Activated CD4-positive, alpha-beta T cell treated with anti-CD3 and anti-CD28 coated beads, Interleukin-2, amount 10 ng/mL, durations not matched to agents 24 days and 14 days (primary cell): ENCODE measurements around the gene MTTP. TPM values are rescaled to one million over a fixed set of nuclear protein-coding genes. Genes with fewer than 3 reads are reported as not detected.

ENCODE experiments used
- DNase-seq: peaks from one replicate; pipeline ENCODE4 v3.0.0; 2022
- H3K27ac Mint-ChIP-seq: one replicate; pipeline ENCODE4 v1.8.0; 2022; ENCODE audit warnings: mild to moderate bottlenecking, mixed read lengths
- H3K27me3 Mint-ChIP-seq: one replicate; pipeline ENCODE4 v1.8.0; 2022; ENCODE audit warnings: mixed read lengths
- H3K36me3 Mint-ChIP-seq: one replicate; pipeline ENCODE4 v1.8.0; 2022; ENCODE audit warnings: low read depth, mild to moderate bottlenecking, mixed read lengths
- H3K4me1 Mint-ChIP-seq: one replicate; pipeline ENCODE4 v1.8.0; 2021; ENCODE audit warnings: mixed read lengths
- H3K4me3 Mint-ChIP-seq: one replicate; pipeline ENCODE4 v1.8.0; 2022; ENCODE audit warnings: mild to moderate bottlenecking, moderate library complexity, mixed read lengths
- H3K9me3 Mint-ChIP-seq: one replicate; pipeline ENCODE4 v1.8.0; 2021; ENCODE audit warnings: mixed read lengths
- intact Hi-C: fragments of 100-400 bp; cut with micrococcal nuclease; formaldehyde crosslinking; loops from one replicate; pipeline ENCODE4 v1.15.1; 2023
- total RNA-seq: library from RNA; stranded (reverse); gene quantifications from 2 replicates; pipeline ENCODE4 v1.2.3, GENCODE V29; 2022

Gene MTTP
- total RNA-seq, 1 donor from 2014 or later = not detected

DNA sequence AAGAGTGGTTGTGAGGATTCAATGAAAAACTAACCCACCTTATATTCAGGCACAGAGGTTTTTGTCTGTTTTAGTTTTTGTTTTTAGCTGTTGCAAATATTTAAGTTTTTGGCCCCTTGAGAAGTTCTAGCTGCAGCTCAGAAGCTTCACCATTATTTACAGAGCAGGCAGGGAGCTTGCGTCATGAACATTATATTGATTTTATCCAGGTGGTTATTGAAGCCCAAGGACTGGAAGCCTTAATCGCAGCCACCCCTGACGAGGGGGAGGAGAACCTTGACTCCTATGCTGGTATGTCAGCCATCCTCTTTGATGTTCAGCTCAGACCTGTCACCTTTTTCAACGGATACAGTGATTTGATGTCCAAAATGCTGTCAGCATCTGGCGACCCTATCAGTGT, 38.1 kb downstream of the MTTP start:
- H3K27ac Mint-ChIP-seq = no peak overlapping the region

DNA sequence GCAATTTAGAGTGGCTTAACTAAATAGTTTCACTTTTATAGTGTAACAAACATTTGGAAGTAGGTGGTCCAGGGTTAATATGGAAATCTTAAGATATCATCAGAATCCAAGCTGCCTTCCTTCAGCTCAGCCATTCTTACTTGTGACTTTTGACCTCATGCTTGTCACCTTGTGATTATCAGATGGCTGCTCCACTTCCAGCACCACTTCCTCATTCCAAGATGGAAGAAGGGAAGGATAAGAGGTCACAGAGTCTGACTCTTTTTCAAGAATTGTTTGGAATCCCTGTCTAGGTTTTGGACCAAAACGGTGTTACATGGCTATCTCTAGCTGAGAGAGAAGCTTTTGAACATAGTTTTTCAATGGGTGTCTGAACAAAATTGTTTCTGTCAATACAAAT, 39.9 kb downstream of the MTTP start:
- intact Hi-C loops = no loop called here
- Mint-ChIP-seq H3K36me3 (no peaks in the 10 kb centered on the region), H3K4me3 (no peak overlapping the region), H3K27me3 (peaks cover 12% of the 10 kb centered on the region), H3K27ac (no peak overlapping the region), H3K4me1 (no peaks in the 10 kb centered on the region), H3K9me3 (no peaks in the 10 kb centered on the region)
- no peak for DNase-seq

More for the DNA sequence above, 38.1 kb downstream of the MTTP start:
- intact Hi-C loops = no loop called here
- no peak for DNase-seq
- H3K4me3 Mint-ChIP-seq = no peak overlapping the region
- H3K4me1 Mint-ChIP-seq = no peaks in the 10 kb centered on the region
- no peaks in the 10 kb centered on the region for H3K36me3 Mint-ChIP-seq
- H3K9me3 Mint-ChIP-seq = no peaks in the 10 kb centered on the region
- H3K27me3 Mint-ChIP-seq = peaks cover 8% of the 10 kb centered on the region

DNA sequence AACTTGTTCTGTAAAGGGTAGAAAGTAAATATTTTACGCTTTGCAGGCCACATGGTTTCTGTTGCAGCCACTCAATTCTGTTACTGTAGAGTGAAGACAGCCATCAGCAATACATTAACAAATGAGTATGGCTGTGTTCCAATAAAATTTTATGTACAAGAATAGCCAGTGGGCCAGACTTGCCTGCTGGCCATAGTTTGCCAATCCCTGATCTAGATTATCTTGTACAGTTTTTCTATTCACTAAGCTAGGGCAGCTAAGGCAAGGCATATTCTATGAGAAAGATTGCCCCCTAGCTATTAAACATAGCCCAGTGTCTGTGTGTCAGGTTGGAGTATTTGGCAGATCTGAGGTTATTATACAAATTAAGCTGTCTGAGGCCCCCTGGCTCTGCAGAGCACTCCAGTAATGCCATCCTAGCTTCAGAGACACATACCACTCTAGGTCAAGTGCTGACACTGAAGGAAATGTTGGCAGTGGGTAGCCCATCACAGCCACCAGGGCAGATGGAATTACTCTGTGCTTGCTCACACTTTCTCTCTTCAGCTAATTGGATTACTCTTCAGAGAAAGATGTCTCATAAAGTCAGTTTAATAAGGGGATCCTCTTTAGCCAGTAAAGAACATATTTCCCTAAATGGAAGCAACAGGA, 40.7 kb downstream of the MTTP start:
- intact Hi-C loops = no loop called here
- Mint-ChIP-seq H3K36me3 (no peaks in the 10 kb centered on the region), H3K4me1 (no peaks in the 10 kb centered on the region), H3K27me3 (peaks cover 14% of the 10 kb centered on the region), H3K9me3 (no peaks in the 10 kb centered on the region), H3K27ac (no peak overlapping the region), H3K4me3 (no peak overlapping the region)
- no peak for DNase-seq

DNA sequence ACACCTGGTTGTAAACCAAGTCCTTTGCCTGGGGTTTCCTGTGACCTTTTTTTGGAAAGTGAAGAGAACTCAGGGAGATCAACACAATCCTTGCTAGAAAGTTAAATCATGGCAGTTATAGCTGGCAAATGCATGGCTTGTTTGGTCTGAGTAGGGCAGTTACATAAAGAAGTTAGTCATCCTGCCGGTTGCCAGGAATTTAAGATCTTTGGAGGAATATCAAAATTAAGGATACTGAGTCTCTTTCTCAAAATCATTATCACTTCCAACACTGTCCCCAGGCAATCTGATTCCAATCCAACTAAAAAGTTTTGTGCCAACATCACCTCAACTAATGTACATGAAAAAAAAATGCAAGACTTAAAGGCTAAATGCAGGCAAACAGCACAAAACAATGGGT, 42.8 kb downstream of the MTTP start:
- no peak overlapping the region for H3K27ac Mint-ChIP-seq
- H3K4me3 Mint-ChIP-seq = no peak overlapping the region
- H3K4me1 Mint-ChIP-seq = no peaks in the 10 kb centered on the region
- no peaks in the 10 kb centered on the region for H3K36me3 Mint-ChIP-seq
- no peak for DNase-seq
- H3K9me3 Mint-ChIP-seq = no peaks in the 10 kb centered on the region
- intact Hi-C loops = no loop called here
- H3K27me3 Mint-ChIP-seq = peaks cover 9% of the 10 kb centered on the region

DNA sequence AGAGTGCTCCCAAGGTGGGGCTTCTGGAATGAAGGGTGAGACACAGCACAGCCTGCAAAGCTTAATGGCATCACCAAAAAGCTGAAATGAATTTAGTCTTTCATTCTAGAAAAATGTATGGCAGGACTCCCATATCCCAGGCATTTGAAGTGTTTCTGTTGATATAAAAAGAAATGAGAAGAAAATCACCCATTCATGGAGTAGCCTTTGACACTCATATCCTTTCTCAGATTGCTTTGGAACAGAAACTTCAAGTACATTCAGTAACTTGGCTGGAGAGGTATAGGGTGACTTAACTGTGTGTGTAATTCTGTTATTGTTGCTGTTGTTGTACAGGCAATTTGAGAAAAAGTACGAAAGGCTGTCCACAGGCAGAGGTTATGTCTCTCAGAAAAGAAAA, 47.7 kb downstream of the MTTP start:
- Mint-ChIP-seq H3K9me3 (no peaks in the 10 kb centered on the region), H3K4me1 (peaks cover 2% of the 10 kb centered on the region), H3K27ac (no peak overlapping the region), H3K27me3 (peaks cover 9% of the 10 kb centered on the region), H3K36me3 (no peaks in the 10 kb centered on the region), H3K4me3 (no peak overlapping the region)
- no peak for DNase-seq
- intact Hi-C loops = no loop called here

DNA sequence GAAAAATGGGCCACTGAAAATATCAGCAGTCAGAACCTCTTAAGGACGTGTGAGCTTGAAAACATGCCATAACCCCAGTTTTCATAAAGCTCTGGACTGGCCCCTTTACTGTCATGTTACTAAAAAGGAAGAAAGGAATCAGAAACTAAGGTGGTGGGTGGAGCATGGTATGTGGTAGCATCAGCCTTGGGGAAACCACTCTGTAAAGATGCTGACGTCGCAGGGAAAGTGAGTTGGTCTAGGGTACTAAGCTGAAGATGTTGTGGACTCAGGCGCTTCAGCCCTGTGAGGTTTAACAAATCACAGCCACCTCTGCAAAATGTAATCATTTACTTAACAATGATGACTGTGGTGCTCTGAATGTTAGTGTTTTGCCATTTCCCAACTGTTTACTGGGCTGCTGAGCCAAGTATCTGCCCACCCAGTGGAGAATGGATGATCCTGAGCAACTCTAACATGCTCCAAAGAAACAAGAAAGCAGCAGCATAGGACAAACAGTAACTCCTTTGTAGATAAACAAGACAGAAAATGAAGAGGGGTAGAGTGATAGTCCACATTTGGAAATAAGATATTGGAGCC, 49.6 kb downstream of the MTTP start:
- Mint-ChIP-seq H3K36me3 (no peaks in the 10 kb centered on the region), H3K27me3 (peaks cover 3% of the 10 kb centered on the region), H3K4me3 (no peak overlapping the region), H3K9me3 (no peaks in the 10 kb centered on the region), H3K27ac (no peak overlapping the region), H3K4me1 (peaks cover 2% of the 10 kb centered on the region)
- peak; percentile 65 for DNase-seq
- intact Hi-C loops = no loop called here

DNA sequence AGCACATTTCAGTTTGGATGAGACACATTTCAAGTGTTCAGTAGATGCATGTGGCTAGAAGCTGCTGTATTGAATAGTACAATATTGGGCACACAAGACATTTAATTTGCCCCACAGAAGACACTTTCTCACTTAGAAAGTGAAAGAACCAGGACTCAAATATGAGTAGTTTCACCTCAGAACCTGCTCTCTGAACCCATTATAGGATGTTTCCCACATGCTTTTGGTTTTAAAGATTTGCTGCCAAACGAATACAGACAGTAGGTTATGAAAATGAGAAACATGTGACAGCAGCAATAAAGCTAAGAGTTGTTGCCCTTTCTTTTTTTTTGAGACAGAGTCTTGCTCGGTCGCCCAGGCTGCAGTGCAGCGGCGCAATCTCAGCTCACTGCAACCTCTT, 50.7 kb downstream of the MTTP start:
- intact Hi-C loops = no loop called here
- Mint-ChIP-seq H3K27me3 (no peaks in the 10 kb centered on the region), H3K27ac (no peak overlapping the region), H3K36me3 (no peaks in the 10 kb centered on the region), H3K9me3 (no peaks in the 10 kb centered on the region), H3K4me1 (peaks cover 10% of the 10 kb centered on the region), H3K4me3 (no peak overlapping the region)
- DNase-seq = no peak

DNA sequence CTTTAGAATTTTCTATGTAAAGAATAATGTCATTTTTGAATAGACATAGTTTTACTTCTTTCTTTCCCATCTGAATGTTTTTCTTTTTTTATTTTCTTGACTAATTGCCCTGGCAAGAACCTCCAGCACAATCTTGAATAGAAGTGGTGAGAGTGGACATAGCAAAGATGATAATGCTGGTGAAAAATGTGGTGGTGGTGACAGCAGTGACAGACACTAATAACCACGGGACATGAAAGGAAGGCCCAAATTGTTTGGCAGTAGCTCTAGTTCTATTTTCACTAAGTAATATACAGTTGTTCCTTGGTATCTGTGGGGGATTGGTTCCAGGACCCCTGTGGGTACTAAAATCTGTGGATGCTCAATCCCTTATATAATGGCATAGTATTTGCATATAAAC, 53.4 kb downstream of the MTTP start:
- H3K27me3 Mint-ChIP-seq = peaks cover 13% of the 10 kb centered on the region
- no peak overlapping the region for H3K27ac Mint-ChIP-seq
- H3K4me1 Mint-ChIP-seq = peaks cover 10% of the 10 kb centered on the region
- no peaks in the 10 kb centered on the region for H3K9me3 Mint-ChIP-seq
- H3K36me3 Mint-ChIP-seq = no peaks in the 10 kb centered on the region
- H3K4me3 Mint-ChIP-seq = no peak overlapping the region
- DNase-seq = no peak
- intact Hi-C loops = no loop called here

DNA sequence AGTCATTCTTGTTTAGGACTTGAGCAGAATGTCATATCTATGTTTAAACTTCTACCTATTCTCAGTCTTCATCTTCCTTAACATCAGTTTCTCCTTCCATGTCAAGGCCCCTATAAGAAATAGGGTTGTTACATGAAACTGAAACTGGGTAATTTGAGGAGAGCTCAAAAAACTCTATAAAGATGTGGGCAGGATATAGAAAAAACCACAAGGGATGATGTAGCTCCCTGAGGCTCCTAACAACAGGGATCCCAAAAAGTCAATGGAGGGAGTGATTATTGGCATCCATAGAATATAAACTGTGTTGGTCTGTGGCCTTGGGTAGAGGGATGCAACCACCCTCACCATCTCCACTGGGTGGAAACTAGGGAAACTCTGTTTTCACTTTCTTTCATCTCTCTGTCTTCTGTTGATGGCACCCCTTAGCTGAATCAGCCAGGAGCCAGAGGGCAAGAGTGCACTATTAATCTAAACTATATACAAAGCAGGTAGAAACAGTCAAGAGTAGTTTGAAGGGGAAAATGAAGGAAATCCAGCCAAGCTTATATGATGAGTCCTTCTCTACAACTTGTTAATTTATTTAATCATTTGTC, 55.4 kb downstream of the MTTP start:
- Mint-ChIP-seq H3K27ac (no peak overlapping the region), H3K4me1 (peaks cover 8% of the 10 kb centered on the region), H3K4me3 (no peak overlapping the region), H3K9me3 (no peaks in the 10 kb centered on the region), H3K27me3 (peaks cover 16% of the 10 kb centered on the region), H3K36me3 (no peaks in the 10 kb centered on the region)
- DNase-seq = no peak
- intact Hi-C loops = no loop called here

DNA sequence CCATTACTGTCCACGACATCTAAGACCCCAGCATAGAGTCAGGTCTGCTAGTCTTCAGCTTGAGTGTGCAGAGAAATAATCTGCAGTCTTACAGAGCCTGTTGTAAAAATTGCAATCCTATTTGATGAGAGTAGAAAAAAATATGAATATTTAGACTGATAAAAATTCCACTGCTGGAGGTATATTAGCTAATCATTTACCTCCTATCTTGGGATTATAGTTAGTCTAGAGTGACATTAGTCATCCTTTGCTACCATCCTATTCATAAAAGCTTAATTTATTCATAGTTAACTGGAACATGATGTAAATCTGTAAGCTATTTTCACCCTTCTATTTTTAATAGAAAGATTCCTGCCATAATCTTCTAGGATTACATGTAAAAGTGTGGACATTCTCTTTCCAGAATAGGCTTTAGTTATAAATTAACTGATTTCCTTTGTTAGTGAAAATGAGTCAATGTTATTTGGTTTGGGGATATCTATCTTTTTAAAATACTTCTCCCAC, 56.3 kb downstream of the MTTP start:
- Mint-ChIP-seq H3K36me3 (no peaks in the 10 kb centered on the region), H3K27me3 (peaks cover 16% of the 10 kb centered on the region), H3K9me3 (no peaks in the 10 kb centered on the region), H3K4me1 (peaks cover 13% of the 10 kb centered on the region), H3K4me3 (no peak overlapping the region), H3K27ac (no peak overlapping the region)
- intact Hi-C loops = no loop called here
- DNase-seq = no peak

DNA sequence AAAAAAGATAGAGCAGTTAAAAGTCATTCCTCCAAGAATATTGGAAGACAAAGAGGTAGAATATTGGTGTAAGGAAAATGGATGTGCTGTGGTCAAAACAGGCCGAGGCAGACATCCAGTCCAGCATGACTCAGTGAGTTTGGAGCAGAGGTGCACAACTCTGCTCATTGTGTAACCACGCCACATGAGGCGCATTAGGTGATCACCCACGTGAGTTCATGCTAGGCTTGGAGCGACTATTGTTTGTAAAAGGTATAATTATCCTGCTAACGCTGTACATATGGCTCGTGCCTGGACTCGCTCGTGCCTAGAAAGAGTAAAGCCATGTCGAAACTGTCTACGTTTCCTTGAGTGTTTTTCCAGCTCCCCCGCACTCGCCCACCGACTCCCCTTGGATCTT, 59.1 kb downstream of the MTTP start:
- no peaks in the 10 kb centered on the region for H3K9me3 Mint-ChIP-seq
- no peak for DNase-seq
- H3K27ac Mint-ChIP-seq = no peak overlapping the region
- H3K27me3 Mint-ChIP-seq = peaks cover 19% of the 10 kb centered on the region
- intact Hi-C loops = no loop called here
- H3K4me3 Mint-ChIP-seq = no peak overlapping the region
- H3K4me1 Mint-ChIP-seq = peaks cover 14% of the 10 kb centered on the region
- no peaks in the 10 kb centered on the region for H3K36me3 Mint-ChIP-seq

DNA sequence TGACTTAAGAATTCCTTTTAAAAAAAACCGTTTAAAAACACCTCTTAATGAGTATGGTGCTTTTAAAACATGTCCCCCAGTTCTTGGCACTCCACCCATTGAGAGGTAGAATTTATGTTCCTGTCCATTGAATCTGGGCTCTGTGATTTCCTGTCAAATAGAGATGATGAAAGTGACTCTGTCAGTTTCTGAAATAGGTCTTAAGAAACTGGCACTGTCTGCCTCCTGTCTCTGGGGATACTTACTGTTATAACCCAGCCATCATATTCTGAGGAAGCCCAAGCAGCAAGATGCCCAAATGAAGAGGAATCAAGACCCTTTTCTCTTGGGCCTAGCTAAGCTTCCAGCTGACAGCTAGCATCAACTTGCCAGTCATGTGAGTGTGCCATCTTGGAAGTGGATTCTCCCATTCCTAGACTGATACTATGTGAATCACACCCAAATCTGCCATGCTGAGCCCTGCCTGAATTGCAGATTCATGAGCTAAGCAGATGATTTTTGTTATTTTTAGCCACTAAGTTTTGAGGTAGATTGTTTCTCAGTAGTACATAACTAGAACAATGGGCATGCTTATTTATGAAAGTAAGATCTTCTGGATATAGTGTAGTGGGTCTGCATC, 60.2 kb downstream of the MTTP start:
- H3K27ac Mint-ChIP-seq = no peak overlapping the region
- peaks cover 22% of the 10 kb centered on the region for H3K27me3 Mint-ChIP-seq
- no peaks in the 10 kb centered on the region for H3K36me3 Mint-ChIP-seq
- H3K4me1 Mint-ChIP-seq = peaks cover 10% of the 10 kb centered on the region
- no peak for DNase-seq
- intact Hi-C loops = no loop called here
- H3K9me3 Mint-ChIP-seq = no peaks in the 10 kb centered on the region
- H3K4me3 Mint-ChIP-seq = no peak overlapping the region

DNA sequence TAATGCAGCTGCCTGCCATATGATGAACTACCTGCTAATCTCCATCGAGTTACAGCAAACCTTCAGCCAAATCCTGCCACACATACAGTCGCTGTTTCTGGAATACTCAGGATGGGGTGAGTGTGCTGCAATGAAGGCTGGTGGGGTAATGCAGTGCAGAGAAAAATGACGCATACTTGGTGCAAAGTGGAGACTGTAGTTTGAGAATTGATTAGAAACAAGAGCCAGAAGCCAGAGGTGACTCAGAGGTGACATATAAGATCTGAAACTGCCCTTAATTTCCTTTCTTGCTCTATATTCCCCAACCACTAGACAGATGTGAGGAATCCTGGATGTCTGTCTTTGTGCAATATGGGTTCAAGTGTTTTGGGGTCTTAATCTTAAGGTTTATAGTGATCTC, 61.0 kb downstream of the MTTP start:
- no peak overlapping the region for H3K27ac Mint-ChIP-seq
- H3K27me3 Mint-ChIP-seq = peaks cover 25% of the 10 kb centered on the region
- H3K9me3 Mint-ChIP-seq = no peaks in the 10 kb centered on the region
- H3K4me1 Mint-ChIP-seq = peaks cover 6% of the 10 kb centered on the region
- H3K36me3 Mint-ChIP-seq = no peaks in the 10 kb centered on the region
- intact Hi-C loops = no loop called here
- no peak overlapping the region for H3K4me3 Mint-ChIP-seq
- DNase-seq = no peak

DNA sequence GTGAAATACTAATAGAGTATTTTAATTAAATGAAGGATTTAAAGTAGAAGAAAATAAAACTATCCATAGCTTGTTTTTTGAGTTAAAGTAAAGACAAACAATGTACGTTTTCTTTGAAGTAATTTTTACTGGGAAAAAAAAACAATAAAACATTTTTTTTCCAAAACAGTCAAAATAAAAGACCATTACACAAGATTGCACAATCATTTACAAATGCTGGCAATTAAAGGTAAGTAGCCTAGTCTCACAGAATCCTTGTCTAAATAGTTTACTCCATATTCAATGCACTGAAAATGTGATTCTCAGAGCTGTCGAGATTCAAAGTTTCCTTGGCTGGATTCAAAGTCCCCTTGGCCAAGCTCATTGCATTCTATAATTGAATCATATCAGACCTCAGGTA, 61.8 kb downstream of the MTTP start:
- intact Hi-C loops = no loop called here
- Mint-ChIP-seq H3K27ac (no peak overlapping the region), H3K9me3 (no peaks in the 10 kb centered on the region), H3K27me3 (peaks cover 23% of the 10 kb centered on the region), H3K36me3 (no peaks in the 10 kb centered on the region), H3K4me1 (peaks cover 6% of the 10 kb centered on the region), H3K4me3 (no peak overlapping the region)
- DNase-seq = no peak
